ENCODE results near the gene FBL.
"Not testable (repeated sequence)": the region's sequence is repeated elsewhere in the genome, so short reads cannot be mapped to it uniquely, and the experiment has no call there.

DNA sequence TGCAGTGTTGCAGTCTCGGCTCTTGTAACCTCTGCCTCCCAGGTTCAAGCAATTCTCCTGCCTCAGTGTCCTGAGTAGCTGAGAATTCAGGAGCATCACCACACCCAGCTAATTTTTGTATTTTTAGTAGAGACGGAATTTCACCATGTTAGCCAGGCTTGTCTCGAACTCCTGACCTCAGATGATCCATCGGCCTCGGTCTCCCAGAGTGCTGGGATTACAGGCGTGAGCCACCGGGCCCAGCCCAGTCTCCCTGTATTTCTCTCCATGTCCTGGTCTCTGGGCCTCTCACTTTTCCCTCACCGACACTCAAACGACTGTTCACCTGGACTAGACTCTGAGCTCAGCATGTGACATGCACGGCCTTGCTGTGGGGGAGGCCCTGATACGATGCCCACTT lies 48.9 kb upstream of the FBL start:
- TF ChIP-seq CBFB (CRISPR knock-in tag; IDR thresholded peaks at IDR 0.05); ZNF616 (CRISPR knock-in tag; IDR thresholded peaks at IDR 0.05; ENCODE audit: low read depth); CREB1 (IDR thresholded peaks at IDR 0.05); CREB1 (CRISPR knock-in tag; IDR thresholded peaks at IDR 0.05); ZNF792 (CRISPR knock-in tag; IDR thresholded peaks at IDR 0.05); KDM3A (CRISPR knock-in tag; IDR thresholded peaks at IDR 0.05; ENCODE audit: low read depth); YY1 (IDR thresholded peaks at IDR 0.05; ENCODE audit: insufficient read depth, insufficient replicate concordance, low read depth, low read length); EP300 (IDR thresholded peaks at IDR 0.05; ENCODE audit: low read depth in 2 of 2, low read length in 2 of 2); EP300 (CRISPR knock-in tag; IDR thresholded peaks at IDR 0.05; ENCODE audit: borderline replicate concordance); TBL1XR1 (IDR thresholded peaks at IDR 0.05; ENCODE audit: borderline replicate concordance, low read length, partially characterized antibody); TOPORS (CRISPR knock-in tag; IDR thresholded peaks at IDR 0.05): not testable (repeated sequence)
- TF ChIP-seq, protein P1, sequence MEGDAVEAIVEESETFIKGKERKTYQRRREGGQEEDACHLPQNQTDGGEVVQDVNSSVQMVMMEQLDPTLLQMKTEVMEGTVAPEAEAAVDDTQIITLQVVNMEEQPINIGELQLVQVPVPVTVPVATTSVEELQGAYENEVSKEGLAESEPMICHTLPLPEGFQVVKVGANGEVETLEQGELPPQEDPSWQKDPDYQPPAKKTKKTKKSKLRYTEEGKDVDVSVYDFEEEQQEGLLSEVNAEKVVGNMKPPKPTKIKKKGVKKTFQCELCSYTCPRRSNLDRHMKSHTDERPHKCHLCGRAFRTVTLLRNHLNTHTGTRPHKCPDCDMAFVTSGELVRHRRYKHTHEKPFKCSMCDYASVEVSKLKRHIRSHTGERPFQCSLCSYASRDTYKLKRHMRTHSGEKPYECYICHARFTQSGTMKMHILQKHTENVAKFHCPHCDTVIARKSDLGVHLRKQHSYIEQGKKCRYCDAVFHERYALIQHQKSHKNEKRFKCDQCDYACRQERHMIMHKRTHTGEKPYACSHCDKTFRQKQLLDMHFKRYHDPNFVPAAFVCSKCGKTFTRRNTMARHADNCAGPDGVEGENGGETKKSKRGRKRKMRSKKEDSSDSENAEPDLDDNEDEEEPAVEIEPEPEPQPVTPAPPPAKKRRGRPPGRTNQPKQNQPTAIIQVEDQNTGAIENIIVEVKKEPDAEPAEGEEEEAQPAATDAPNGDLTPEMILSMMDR (CRISPR knock-in tag; IDR thresholded peaks at IDR 0.05), result not testable (repeated sequence)
- TF ChIP-seq, protein P2, sequence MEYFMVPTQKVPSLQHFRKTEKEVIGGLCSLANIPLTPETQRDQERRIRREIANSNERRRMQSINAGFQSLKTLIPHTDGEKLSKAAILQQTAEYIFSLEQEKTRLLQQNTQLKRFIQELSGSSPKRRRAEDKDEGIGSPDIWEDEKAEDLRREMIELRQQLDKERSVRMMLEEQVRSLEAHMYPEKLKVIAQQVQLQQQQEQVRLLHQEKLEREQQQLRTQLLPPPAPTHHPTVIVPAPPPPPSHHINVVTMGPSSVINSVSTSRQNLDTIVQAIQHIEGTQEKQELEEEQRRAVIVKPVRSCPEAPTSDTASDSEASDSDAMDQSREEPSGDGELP (IDR thresholded peaks at IDR 0.05; ENCODE audit: borderline replicate concordance, low read depth), result not testable (repeated sequence)
